Panc1 (cell line): ENCODE measurements around the gene BCAP29. TPM values are rescaled to one million over a fixed set of nuclear protein-coding genes. Genes with fewer than 3 reads are reported as not detected.

Source experiments
- ATAC-seq: fragments of 200-7000 bp; cut with Tn5 transposase; 2 replicates; pipeline ENCODE4 v1.9.1; 2020; ENCODE audit warnings: mild to moderate bottlenecking, moderate library complexity
- BruUV-seq: library from RNA; stranded (reverse); fragments of 400-500 nt; replicated peaks from 2 replicates; lab custom pipeline; 2021; lab: Mats Ljungman, UMichigan
- CTCF ChIA-PET: fragments of 300-600 bp; sonication (Branson Sonifier 250); formaldehyde crosslinking; loops from one replicate; lab custom pipeline; 2022; ENCODE audit warnings: antibody characterized with exemption; lab: Charles Lee
- POLR2A ChIA-PET: fragments of 300-600 bp; sonication (Branson Sonifier 250); formaldehyde crosslinking; loops from one replicate; lab custom pipeline; 2022; ENCODE audit warnings: antibody characterized with exemption; lab: Charles Lee
- DNase-seq: peaks from one replicate; pipeline ENCODE4 v3.0.0-alpha.2; 2010; ENCODE audit warnings: low read depth, low spot score
- H3K27ac ChIP-seq: 2 replicates; pipeline ENCODE4 v1.5.1; 2011; ENCODE audit warnings: mild to moderate bottlenecking, low read length, inconsistent platforms
- H3K27me3 ChIP-seq: fragments of 200-500 bp; sonication (Bioruptor generic); 2 replicates; pipeline ENCODE4 v1.6.0; 2014; ENCODE audit warnings: low read length, inconsistent platforms; ENCODE audit not compliant: control insufficient read depth, insufficient read depth
- H3K36me3 ChIP-seq: fragments of 200-500 bp; sonication (Bioruptor generic); 2 replicates; pipeline ENCODE4 v1.5.1; 2014; ENCODE audit warnings: inconsistent platforms, mild to moderate bottlenecking, low read length, moderate library complexity; ENCODE audit not compliant: control insufficient read depth, insufficient read depth
- H3K4me1 ChIP-seq: 2 replicates; pipeline ENCODE4 v1.5.1; 2011; ENCODE audit warnings: inconsistent platforms, mild to moderate bottlenecking, low read length, moderate library complexity; ENCODE audit not compliant: control insufficient read depth, insufficient read depth
- H3K4me3 ChIP-seq, 2 experiments: 2 replicates each; pipeline ENCODE4 v1.5.1; 2011 to 2012; ENCODE audit warnings: low read depth in 2 of 2, low read length in 2 of 2, mild to moderate bottlenecking in 2 of 2, inconsistent platforms in 1 of 2, moderate library complexity in 1 of 2
- H3K9me3 ChIP-seq: fragments of 200-500 bp; sonication (Bioruptor generic); 2 replicates; pipeline ENCODE4 v1.5.1; 2014; ENCODE audit warnings: low read depth, mild to moderate bottlenecking, inconsistent platforms, low read length, moderate library complexity; ENCODE audit not compliant: control insufficient read depth, insufficient read depth
- POLR2AphosphoS5 ChIP-seq: IDR thresholded peaks from 2 replicates; pipeline ENCODE4 v1.6.1; 2012; ENCODE audit warnings: mild to moderate bottlenecking, low read depth, low read length, moderate library complexity
- SIN3A ChIP-seq: IDR thresholded peaks from 2 replicates; pipeline ENCODE4 v1.6.1; 2012; ENCODE audit warnings: low read depth, mild to moderate bottlenecking, low read length, moderate library complexity, borderline replicate concordance; ENCODE audit not compliant: insufficient read depth
- TCF7L2 ChIP-seq: IDR thresholded peaks from 2 replicates; pipeline ENCODE4 v1.6.1; 2011; ENCODE audit warnings: mild to moderate bottlenecking, low read depth, low read length, inconsistent platforms
- in situ Hi-C: cut with HindIII; loops from 2 replicates; pipeline ENCODE4 v1.10.0; 2016; ENCODE audit warnings: low sequenced_read_pairs, low pct_unique_long_range_greater_than_20kb
- intact Hi-C: fragments of 100-400 bp; cut with micrococcal nuclease; formaldehyde crosslinking; loops from one replicate; pipeline ENCODE4 v1.10.0; 2022; ENCODE audit not compliant: unreplicated experiment
- total RNA-seq: library from RNA; stranded (reverse); gene quantifications from one replicate; pipeline ENCODE4 v1.2.1, GENCODE V29; 2021; ENCODE audit not compliant: unreplicated experiment
- TF ChIP-seq, protein P1 (sequence below): fragments of 450-650 bp; IDR thresholded peaks from 2 replicates; pipeline ENCODE4 v1.5.1; 2017; ENCODE audit warnings: mild to moderate bottlenecking
- TF ChIP-seq, protein P2 (sequence below), 2 experiments: IDR thresholded peaks; 2 replicates each; pipeline ENCODE4 v1.6.1; 2011 to 2012; ENCODE audit warnings: low read depth in 2 of 2, control low read depth in 1 of 2, low read length in 1 of 2, mild to moderate bottlenecking in 1 of 2, moderate library complexity in 1 of 2; ENCODE audit not compliant: insufficient read depth in 1 of 2

BCAP29 gene
- total RNA-seq, 1 experiment from 2014 or later, result 71.7 TPM

DNA sequence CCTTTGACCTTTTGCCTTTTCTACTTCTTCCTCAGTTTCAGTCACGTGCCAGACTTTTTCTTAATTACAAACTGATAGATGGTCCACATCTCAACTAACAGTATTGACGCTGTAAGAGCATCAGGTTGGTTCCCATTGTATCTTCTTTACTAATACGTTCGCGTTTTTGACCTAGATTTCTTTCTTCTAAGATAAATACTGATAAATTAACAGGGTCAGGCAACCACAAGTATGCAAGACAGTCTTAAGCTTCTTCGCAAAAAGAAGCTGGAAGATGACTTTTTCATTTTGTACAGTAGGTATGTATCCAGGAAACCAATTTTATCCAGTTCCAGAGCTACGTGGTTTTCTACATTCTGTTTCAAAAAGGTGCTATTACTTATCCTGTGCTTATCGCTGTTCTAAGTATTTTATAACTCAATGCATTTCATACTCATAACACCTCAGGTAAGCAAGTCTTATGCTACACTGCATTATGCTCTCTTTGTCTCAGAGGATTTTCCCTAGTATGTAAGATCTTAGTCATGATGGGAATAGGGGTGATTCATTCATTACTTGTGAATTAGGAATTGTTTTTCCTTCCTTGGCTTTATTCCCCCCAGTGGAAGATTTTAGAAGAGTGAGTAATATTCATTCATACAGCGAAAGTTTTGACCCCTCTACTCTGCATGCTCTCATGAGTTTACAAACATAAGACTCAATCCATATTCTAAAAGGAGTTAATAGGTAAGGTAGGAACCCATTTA lies 15.3 kb upstream of the BCAP29 start:
- ChIA-PET CTCF (interaction anchor here (1.1 kb wide), 1 partner anchor 102 kb away, joined by 3 read pairs; no protein-coding TSS in a partner anchor), POLR2A (no interaction called here)
- H3K9me3 ChIP-seq, result no peaks in the 10 kb centered on the region
- H3K36me3 ChIP-seq, result no peaks in the 10 kb centered on the region; the same call in none of the 2 replicates
- TSS peak; percentile 76 for BruUV-seq
- DNase-seq (peak; percentile 78), ATAC-seq (peak; percentile 22; the same call in 1 of the 2 replicates)
- in situ Hi-C loops (no loop called here), intact Hi-C loops (no loop called here)
- peak overlapping the region; percentile 90 for H3K27ac ChIP-seq
- no peak for TF ChIP-seq POLR2AphosphoS5
- TF ChIP-seq, protein P1, sequence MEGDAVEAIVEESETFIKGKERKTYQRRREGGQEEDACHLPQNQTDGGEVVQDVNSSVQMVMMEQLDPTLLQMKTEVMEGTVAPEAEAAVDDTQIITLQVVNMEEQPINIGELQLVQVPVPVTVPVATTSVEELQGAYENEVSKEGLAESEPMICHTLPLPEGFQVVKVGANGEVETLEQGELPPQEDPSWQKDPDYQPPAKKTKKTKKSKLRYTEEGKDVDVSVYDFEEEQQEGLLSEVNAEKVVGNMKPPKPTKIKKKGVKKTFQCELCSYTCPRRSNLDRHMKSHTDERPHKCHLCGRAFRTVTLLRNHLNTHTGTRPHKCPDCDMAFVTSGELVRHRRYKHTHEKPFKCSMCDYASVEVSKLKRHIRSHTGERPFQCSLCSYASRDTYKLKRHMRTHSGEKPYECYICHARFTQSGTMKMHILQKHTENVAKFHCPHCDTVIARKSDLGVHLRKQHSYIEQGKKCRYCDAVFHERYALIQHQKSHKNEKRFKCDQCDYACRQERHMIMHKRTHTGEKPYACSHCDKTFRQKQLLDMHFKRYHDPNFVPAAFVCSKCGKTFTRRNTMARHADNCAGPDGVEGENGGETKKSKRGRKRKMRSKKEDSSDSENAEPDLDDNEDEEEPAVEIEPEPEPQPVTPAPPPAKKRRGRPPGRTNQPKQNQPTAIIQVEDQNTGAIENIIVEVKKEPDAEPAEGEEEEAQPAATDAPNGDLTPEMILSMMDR, result no peak
- TF ChIP-seq SIN3A, result no peak
- TF ChIP-seq TCF7L2, result no peak
- TF ChIP-seq, protein P2, sequence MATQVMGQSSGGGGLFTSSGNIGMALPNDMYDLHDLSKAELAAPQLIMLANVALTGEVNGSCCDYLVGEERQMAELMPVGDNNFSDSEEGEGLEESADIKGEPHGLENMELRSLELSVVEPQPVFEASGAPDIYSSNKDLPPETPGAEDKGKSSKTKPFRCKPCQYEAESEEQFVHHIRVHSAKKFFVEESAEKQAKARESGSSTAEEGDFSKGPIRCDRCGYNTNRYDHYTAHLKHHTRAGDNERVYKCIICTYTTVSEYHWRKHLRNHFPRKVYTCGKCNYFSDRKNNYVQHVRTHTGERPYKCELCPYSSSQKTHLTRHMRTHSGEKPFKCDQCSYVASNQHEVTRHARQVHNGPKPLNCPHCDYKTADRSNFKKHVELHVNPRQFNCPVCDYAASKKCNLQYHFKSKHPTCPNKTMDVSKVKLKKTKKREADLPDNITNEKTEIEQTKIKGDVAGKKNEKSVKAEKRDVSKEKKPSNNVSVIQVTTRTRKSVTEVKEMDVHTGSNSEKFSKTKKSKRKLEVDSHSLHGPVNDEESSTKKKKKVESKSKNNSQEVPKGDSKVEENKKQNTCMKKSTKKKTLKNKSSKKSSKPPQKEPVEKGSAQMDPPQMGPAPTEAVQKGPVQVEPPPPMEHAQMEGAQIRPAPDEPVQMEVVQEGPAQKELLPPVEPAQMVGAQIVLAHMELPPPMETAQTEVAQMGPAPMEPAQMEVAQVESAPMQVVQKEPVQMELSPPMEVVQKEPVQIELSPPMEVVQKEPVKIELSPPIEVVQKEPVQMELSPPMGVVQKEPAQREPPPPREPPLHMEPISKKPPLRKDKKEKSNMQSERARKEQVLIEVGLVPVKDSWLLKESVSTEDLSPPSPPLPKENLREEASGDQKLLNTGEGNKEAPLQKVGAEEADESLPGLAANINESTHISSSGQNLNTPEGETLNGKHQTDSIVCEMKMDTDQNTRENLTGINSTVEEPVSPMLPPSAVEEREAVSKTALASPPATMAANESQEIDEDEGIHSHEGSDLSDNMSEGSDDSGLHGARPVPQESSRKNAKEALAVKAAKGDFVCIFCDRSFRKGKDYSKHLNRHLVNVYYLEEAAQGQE (IDR thresholded peaks at IDR 0.05; ENCODE audit: insufficient read depth in 1 of 2, low read depth in 2 of 2, low read length in 1 of 2), result no peak
- H3K4me1 ChIP-seq, result peaks cover 28% of the 10 kb centered on the region
- peak overlapping the region; percentile 87 to 97 for H3K4me3 ChIP-seq
- no peaks in the 10 kb centered on the region for H3K27me3 ChIP-seq

DNA sequence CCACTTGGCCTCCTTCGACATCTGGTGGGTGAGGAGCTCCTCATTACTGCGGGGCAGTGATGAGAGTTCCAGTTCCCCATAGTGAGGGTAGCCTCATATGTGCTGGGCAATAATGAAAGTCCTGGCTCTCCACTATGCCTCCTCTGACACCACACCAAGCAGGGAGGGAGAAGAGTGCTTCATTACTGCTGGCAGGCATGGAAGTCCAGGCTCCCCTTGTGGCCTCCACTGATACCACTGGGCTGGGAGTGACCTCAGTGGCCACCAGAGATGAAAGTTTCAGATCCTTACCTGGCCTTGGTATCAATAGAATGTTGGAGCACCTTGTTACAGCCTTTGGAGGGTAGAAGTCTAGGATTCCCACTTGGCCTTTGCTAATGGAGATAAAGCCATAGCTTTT lies 9.7 kb upstream of the BCAP29 start:
- Histone ChIP-seq H3K4me1 (peaks cover under 1% of the 10 kb centered on the region; the same call in 1 of the 2 replicates), H3K9me3 (no peaks in the 10 kb centered on the region), H3K36me3 (peaks cover 7% of the 10 kb centered on the region; the same call in 1 of the 2 replicates), H3K4me3 (no peak overlapping the region), H3K27me3 (no peaks in the 10 kb centered on the region), H3K27ac (no peak overlapping the region)
- CTCF ChIA-PET, result no interaction called here
- TF ChIP-seq POLR2AphosphoS5 (no peak), SIN3A (no peak), TCF7L2 (no peak)
- TF ChIP-seq, protein P1, result no peak
- TF ChIP-seq, protein P2 (IDR thresholded peaks at IDR 0.05; ENCODE audit: insufficient read depth in 1 of 2, low read depth in 2 of 2, low read length in 1 of 2), result no peak
- ATAC-seq, result no peak
- BruUV-seq, result no TSS peak
- POLR2A ChIA-PET, result no interaction called here
- DNase-seq, result no peak
- in situ Hi-C loops (no loop called here), intact Hi-C loops (no loop called here)
